Tibial nerve (tissue), 4 donors: ENCODE results near the gene PTGER3. TPM values are rescaled to one million over a fixed set of nuclear protein-coding genes. Genes with fewer than 3 reads are reported as not detected.

Experiments
- DNase-seq, 2 donors: peaks; one replicate each; pipeline ENCODE4 v3.0.0-alpha.2; 2019; ENCODE audit warnings: low spot score in 2 of 2
- H3K27ac ChIP-seq, 4 donors: fragments of 200-600 bp; sonication (generic) in 3 of 4; one replicate each; pipeline ENCODE4 v1.5.1; 2017 to 2019; ENCODE audit warnings: mild to moderate bottlenecking in 1 of 4
- H3K27me3 ChIP-seq, 2 donors: fragments of 200-600 bp; sonication (generic) in 1 of 2; one replicate each; pipeline versions ENCODE4 v1.5.1 to v1.6.0; 2017 to 2019
- H3K36me3 ChIP-seq, 3 donors: fragments of 200-600 bp; sonication (generic); one replicate each; pipeline ENCODE4 v1.5.1; 2018 to 2019
- H3K4me1 ChIP-seq, 4 donors: fragments of 200-600 bp; sonication (generic) in 3 of 4; one replicate each; pipeline ENCODE4 v1.5.1; 2017 to 2019
- H3K4me3 ChIP-seq, 4 donors: fragments of 200-600 bp; sonication (generic) in 3 of 4; one replicate each; pipeline ENCODE4 v1.5.1; 2017 to 2019; ENCODE audit warnings: mild to moderate bottlenecking in 1 of 4, moderate library complexity in 1 of 4
- H3K9me3 ChIP-seq, 4 donors: fragments of 200-600 bp; sonication (generic) in 3 of 4; one replicate each; pipeline ENCODE4 v1.5.1; 2017 to 2019
- EP300 ChIP-seq, 2 donors: sonication (generic); formaldehyde crosslinking; IDR thresholded peaks; one replicate each; pipeline ENCODE4 v1.6.1; 2017; ENCODE audit warnings: antibody characterized with exemption in 2 of 2, mild to moderate bottlenecking in 1 of 2
- POLR2A ChIP-seq, 2 donors: fragments of 450-650 bp; IDR thresholded peaks; one replicate each; pipeline ENCODE4 v1.6.1; 2017; ENCODE audit warnings: antibody characterized with exemption in 2 of 2, mild to moderate bottlenecking in 2 of 2, moderate library complexity in 2 of 2
- WGBS, 2 donors: methylation state at CpG; one replicate each; pipeline ENCODE4 v1.1.5; 2018; 5-methylcytosine and 5-hydroxymethylcytosine counted together
- total RNA-seq, 4 donors: library from RNA; depleted of rRNA; stranded (reverse); fragments of >200 nt; gene quantifications; one replicate each; pipeline ENCODE4 v1.1.0, GENCODE V29; 2016
- TF ChIP-seq, protein P1 (sequence below), 5 experiments: fragments of 200-600 bp in 3 of 5; fragments of 450-650 bp in 2 of 5; sonication (generic) in 3 of 5; IDR thresholded peaks; one replicate each; pipeline ENCODE4 v1.5.1; 2016 to 2019; ENCODE audit warnings: antibody characterized with exemption in 5 of 5, mild to moderate bottlenecking in 3 of 5, moderate library complexity in 2 of 5

PTGER3 gene
- total RNA-seq, 4 donors from 2014 or later, result 11.0 to 76.2 (median 26.7) TPM

GRCh38 chr1:71088645-71089287 is 41.1 kb upstream of the PTGER3 start:
- 92% methylated on average over 5 of the region's 5 CpGs for WGBS, 2 donors

GRCh38 chr1:71087713-71088112 is 40.1 kb upstream of the PTGER3 start:
- no peaks in the 10 kb centered on the region for H3K9me3 ChIP-seq
- H3K27me3 ChIP-seq, result no peaks in the 10 kb centered on the region
- no peaks in the 10 kb centered on the region for H3K36me3 ChIP-seq
- peaks cover 0 to 5% (median 2%) of the 10 kb centered on the region in 4 donors for H3K4me1 ChIP-seq
- 90 to 100% methylated on average over 1 of the region's 1 CpG for WGBS, 2 donors
- H3K27ac ChIP-seq, result no peak overlapping the region
- TF ChIP-seq POLR2A (IDR thresholded peaks at IDR 0.05), result no peak
- no peak for TF ChIP-seq EP300 (IDR thresholded peaks at IDR 0.05)
- TF ChIP-seq, protein P1, sequence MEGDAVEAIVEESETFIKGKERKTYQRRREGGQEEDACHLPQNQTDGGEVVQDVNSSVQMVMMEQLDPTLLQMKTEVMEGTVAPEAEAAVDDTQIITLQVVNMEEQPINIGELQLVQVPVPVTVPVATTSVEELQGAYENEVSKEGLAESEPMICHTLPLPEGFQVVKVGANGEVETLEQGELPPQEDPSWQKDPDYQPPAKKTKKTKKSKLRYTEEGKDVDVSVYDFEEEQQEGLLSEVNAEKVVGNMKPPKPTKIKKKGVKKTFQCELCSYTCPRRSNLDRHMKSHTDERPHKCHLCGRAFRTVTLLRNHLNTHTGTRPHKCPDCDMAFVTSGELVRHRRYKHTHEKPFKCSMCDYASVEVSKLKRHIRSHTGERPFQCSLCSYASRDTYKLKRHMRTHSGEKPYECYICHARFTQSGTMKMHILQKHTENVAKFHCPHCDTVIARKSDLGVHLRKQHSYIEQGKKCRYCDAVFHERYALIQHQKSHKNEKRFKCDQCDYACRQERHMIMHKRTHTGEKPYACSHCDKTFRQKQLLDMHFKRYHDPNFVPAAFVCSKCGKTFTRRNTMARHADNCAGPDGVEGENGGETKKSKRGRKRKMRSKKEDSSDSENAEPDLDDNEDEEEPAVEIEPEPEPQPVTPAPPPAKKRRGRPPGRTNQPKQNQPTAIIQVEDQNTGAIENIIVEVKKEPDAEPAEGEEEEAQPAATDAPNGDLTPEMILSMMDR (IDR thresholded peaks at IDR 0.05), result no peak
- H3K4me3 ChIP-seq, result no peak overlapping the region
- DNase-seq, result no peak

More at GRCh38 chr1:71088645-71089287, 41.1 kb upstream of the PTGER3 start:
- Histone ChIP-seq H3K9me3 (no peaks in the 10 kb centered on the region), H3K27ac (peak overlapping the region in 2 of 4 donors; percentile 71 to 81), H3K4me1 (peaks cover 0 to 5% (median 2%) of the 10 kb centered on the region in 4 donors), H3K36me3 (no peaks in the 10 kb centered on the region), H3K4me3 (no peak overlapping the region), H3K27me3 (no peaks in the 10 kb centered on the region)
- TF ChIP-seq POLR2A (IDR thresholded peaks at IDR 0.05) (no peak), EP300 (IDR thresholded peaks at IDR 0.05) (no peak)
- TF ChIP-seq, protein P1 (IDR thresholded peaks at IDR 0.05), result no peak
- DNase-seq, result no peak

DNA sequence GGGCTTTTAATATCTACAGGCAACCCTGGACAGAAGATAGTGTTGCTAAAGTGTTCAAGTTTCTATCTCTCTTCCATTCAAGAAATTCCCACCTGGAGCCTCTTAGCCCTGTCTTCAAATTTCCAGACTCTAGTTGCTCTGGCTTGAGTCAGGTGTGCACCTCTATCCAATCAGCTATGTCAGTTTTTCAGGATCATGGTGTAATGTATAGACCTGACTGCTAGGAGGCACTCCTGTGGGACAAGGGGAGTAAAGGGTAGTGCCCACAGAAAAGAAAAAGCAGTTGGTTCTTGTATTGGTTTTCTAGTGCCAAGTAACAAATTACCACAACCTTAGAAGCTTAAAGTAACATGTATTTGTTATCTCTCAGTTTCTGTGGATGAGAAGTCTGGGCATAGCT is 39.4 kb upstream of the PTGER3 start:
- Histone ChIP-seq H3K4me3 (no peak overlapping the region), H3K27ac (no peak overlapping the region), H3K4me1 (peaks cover 0 to 5% (median 2%) of the 10 kb centered on the region in 4 donors), H3K36me3 (no peaks in the 10 kb centered on the region), H3K27me3 (no peaks in the 10 kb centered on the region), H3K9me3 (no peaks in the 10 kb centered on the region)
- DNase-seq, result no peak
- TF ChIP-seq POLR2A (IDR thresholded peaks at IDR 0.05), result no peak
- TF ChIP-seq, protein P1 (IDR thresholded peaks at IDR 0.05), result no peak
- no peak for TF ChIP-seq EP300 (IDR thresholded peaks at IDR 0.05)

GRCh38 chr1:71086331-71086730 is 38.7 kb upstream of the PTGER3 start:
- no peak overlapping the region for H3K4me3 ChIP-seq
- no peaks in the 10 kb centered on the region for H3K27me3 ChIP-seq
- DNase-seq, result no peak
- WGBS, 2 donors, result 65 to 88% methylated on average over 1 of the region's 1 CpG
- no peak overlapping the region for H3K27ac ChIP-seq
- no peak for TF ChIP-seq POLR2A (IDR thresholded peaks at IDR 0.05)
- no peak for TF ChIP-seq EP300 (IDR thresholded peaks at IDR 0.05)
- TF ChIP-seq, protein P1 (IDR thresholded peaks at IDR 0.05), result no peak
- no peaks in the 10 kb centered on the region for H3K36me3 ChIP-seq
- H3K4me1 ChIP-seq, result peaks cover 0 to 10% (median 2%) of the 10 kb centered on the region in 4 donors
- H3K9me3 ChIP-seq, result no peaks in the 10 kb centered on the region

DNA sequence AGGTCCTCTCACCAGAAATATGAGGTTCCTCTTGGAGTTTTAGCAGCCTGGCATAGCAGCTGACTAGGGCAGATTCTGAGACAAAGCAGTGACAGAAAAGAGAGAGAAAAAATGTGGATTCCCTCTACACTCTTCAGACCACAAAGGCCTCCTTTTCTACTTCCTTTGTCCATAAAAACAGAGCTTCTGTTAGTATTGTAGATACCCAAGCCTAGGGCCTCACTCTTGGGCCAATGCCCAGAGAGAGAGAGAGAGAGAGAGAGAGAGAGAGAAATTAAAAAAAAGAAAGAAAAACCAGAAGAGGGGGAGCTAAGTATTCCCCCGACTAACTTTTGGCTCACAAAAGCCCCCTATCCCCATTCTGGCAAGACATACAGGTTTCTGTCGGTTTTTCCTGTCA is 35.7 kb upstream of the PTGER3 start:
- 28 to 45% methylated on average over 2 of the region's 2 CpGs for WGBS, 2 donors
- no peak for TF ChIP-seq EP300 (IDR thresholded peaks at IDR 0.05)
- TF ChIP-seq POLR2A (IDR thresholded peaks at IDR 0.05), result no peak
- TF ChIP-seq, protein P1 (IDR thresholded peaks at IDR 0.05), result no peak
- DNase-seq, result no peak

More for the DNA sequence above, 35.7 kb upstream of the PTGER3 start:
- Histone ChIP-seq H3K36me3 (no peaks in the 10 kb centered on the region), H3K4me1 (peaks cover 0 to 21% (median 14%) of the 10 kb centered on the region in 4 donors), H3K4me3 (no peak overlapping the region), H3K9me3 (no peaks in the 10 kb centered on the region), H3K27me3 (no peaks in the 10 kb centered on the region), H3K27ac (peak overlapping the region in 1 of 4 donors; percentile 23)
